ENCODE measurements around the gene MRPS18A.

DNA sequence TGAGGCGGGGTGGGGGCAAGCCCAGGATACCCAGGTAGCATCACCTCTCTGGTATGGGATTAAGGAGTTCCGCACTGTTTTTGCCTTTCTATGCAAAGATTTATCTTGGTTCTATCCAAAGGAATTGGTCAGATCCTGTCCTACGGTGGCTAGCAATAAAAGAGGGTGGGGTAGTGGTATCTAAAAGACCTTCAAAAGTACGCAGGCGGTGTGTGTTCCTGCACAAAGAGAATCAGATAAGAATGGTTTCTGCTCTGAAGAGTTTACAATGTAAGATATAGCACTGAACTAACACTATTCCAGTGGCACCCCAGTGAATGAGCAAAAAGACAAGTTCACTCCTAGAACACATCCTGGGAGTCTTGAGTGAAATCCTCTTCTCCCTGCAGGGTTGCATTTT is 6.3 kb downstream of the MRPS18A start:
- TF ChIP-seq CTCF (conservative IDR thresholded peaks at IDR 0.05; ENCODE audit: low read depth in 2 of 2) = no peak
- TF ChIP-seq JUNB (IDR thresholded peaks at IDR 0.05; ENCODE audit: unreplicated experiment) = no peak

All from GM23338 (cell line).